IMR-90 (cell line): ENCODE data around the gene ZFAND6. TPM values are rescaled to one million over a fixed set of nuclear protein-coding genes. Genes with fewer than 3 reads are reported as not detected.
"Not testable (repeated sequence)": the region's sequence is repeated elsewhere in the genome, so short reads cannot be mapped to it uniquely, and the experiment has no call there.

Experiments
- ATAC-seq: fragments of 200-7000 bp; cut with Tn5 transposase; 2 replicates; pipeline ENCODE4 v1.9.1; 2020; ENCODE audit warnings: low read depth, mild to moderate bottlenecking, moderate library complexity
- BruUV-seq: library from RNA; stranded (reverse); fragments of 400-500 nt; replicated peaks from 2 replicates; lab custom pipeline; 2021; lab: Mats Ljungman, UMichigan
- CTCF ChIA-PET: fragments of 300-600 bp; formaldehyde crosslinking; extraction: SDS; loops from one replicate; lab custom pipeline; 2021; ENCODE audit warnings: antibody characterized with exemption; lab: Yijun Ruan, JAX
- POLR2A ChIA-PET: fragments of 300-600 bp; sonication (Branson Sonifier 250); formaldehyde crosslinking; loops from one replicate; lab custom pipeline; 2022; ENCODE audit warnings: antibody characterized with exemption; ENCODE audit not compliant: unreplicated experiment; lab: Charles Lee
- DNase-seq: peaks from one replicate; pipeline ENCODE4 v3.0.0; 2013
- H2AFZ ChIP-seq: replicated peaks from 2 replicates; pipeline ENCODE3; 2013; ENCODE audit warnings: low read length, mild to moderate bottlenecking; ENCODE audit not compliant: poor library complexity
- H2AK5ac ChIP-seq: 2 replicates; pipeline ENCODE4 v1.6.1; 2013; ENCODE audit warnings: low read depth, low read length, inconsistent platforms
- H2AK9ac ChIP-seq: replicated peaks from 2 replicates; pipeline ENCODE3; 2013; ENCODE audit warnings: mild to moderate bottlenecking, low read depth, low read length, moderate library complexity; ENCODE audit not compliant: poor library complexity
- H2BK120ac ChIP-seq: 2 replicates; pipeline ENCODE4 v1.6.1; 2013; ENCODE audit warnings: low read depth, low read length, inconsistent platforms
- H2BK15ac ChIP-seq: 3 replicates; pipeline ENCODE4 v1.6.1; 2013; ENCODE audit warnings: low read depth, low read length, inconsistent platforms
- H2BK20ac ChIP-seq: 2 replicates; pipeline ENCODE4 v1.6.1; 2013; ENCODE audit warnings: low read depth, mild to moderate bottlenecking, inconsistent platforms, low read length, moderate library complexity
- H2BK5ac ChIP-seq: 2 replicates; pipeline ENCODE4 v1.6.1; 2013; ENCODE audit warnings: mild to moderate bottlenecking, low read depth, low read length, inconsistent platforms; ENCODE audit not compliant: poor library complexity, severe bottlenecking
- H3K14ac ChIP-seq: replicated peaks from 2 replicates; pipeline ENCODE4 v1.6.1; 2013; ENCODE audit warnings: low read depth, low read length, inconsistent platforms
- H3K18ac ChIP-seq: 2 replicates; pipeline ENCODE4 v1.6.1; 2013; ENCODE audit warnings: low read depth, low read length, control low read depth
- H3K23ac ChIP-seq: 2 replicates; pipeline ENCODE4 v1.6.1; 2013; ENCODE audit warnings: low read depth, low read length, inconsistent platforms
- H3K27ac ChIP-seq: 2 replicates; pipeline ENCODE4 v1.5.1; 2013; ENCODE audit warnings: mild to moderate bottlenecking, control low read depth, low read length; ENCODE audit not compliant: insufficient read depth
- H3K27me3 ChIP-seq: 2 replicates; pipeline ENCODE4 v1.6.1; 2013; ENCODE audit warnings: low read length; ENCODE audit not compliant: control insufficient read depth, insufficient read depth
- H3K36me3 ChIP-seq: 2 replicates; pipeline ENCODE4 v1.6.1; 2013; ENCODE audit warnings: low read length, mixed read lengths; ENCODE audit not compliant: control insufficient read depth, insufficient read depth
- H3K4ac ChIP-seq: 2 replicates; pipeline ENCODE4 v1.6.1; 2013; ENCODE audit warnings: low read depth, low read length, inconsistent platforms
- H3K4me1 ChIP-seq: 2 replicates; pipeline ENCODE4 v1.6.1; 2013; ENCODE audit warnings: low read length, mixed read lengths; ENCODE audit not compliant: control insufficient read depth, insufficient read depth
- H3K4me2 ChIP-seq: 2 replicates; pipeline ENCODE4 v1.6.1; 2013; ENCODE audit warnings: low read depth, mild to moderate bottlenecking, control low read depth, low read length, moderate library complexity
- H3K4me3 ChIP-seq: 2 replicates; pipeline ENCODE4 v1.5.1; 2013; ENCODE audit warnings: low read depth, mild to moderate bottlenecking, control low read depth, low read length, moderate library complexity; ENCODE audit not compliant: insufficient read depth
- H3K56ac ChIP-seq: 2 replicates; pipeline ENCODE4 v1.6.1; 2013; ENCODE audit warnings: low read length, inconsistent platforms; ENCODE audit not compliant: insufficient read depth; ENCODE audit errors: extremely low read depth
- H3K79me1 ChIP-seq, 2 experiments: 2 replicates each; pipeline ENCODE4 v1.6.1; 2013; ENCODE audit warnings: low read length in 2 of 2, inconsistent platforms in 1 of 2, low read depth in 1 of 2
- H3K9ac ChIP-seq: 2 replicates; pipeline ENCODE4 v1.6.1; 2013; ENCODE audit warnings: low read depth, low read length, control low read depth
- H3K9me1 ChIP-seq: 2 replicates; pipeline ENCODE4 v1.6.1; 2013; ENCODE audit warnings: low read length, inconsistent platforms; ENCODE audit not compliant: insufficient read depth
- H3K9me3 ChIP-seq: 2 replicates; pipeline ENCODE4 v1.6.1; 2013; ENCODE audit warnings: low read length; ENCODE audit not compliant: control insufficient read depth, insufficient read depth
- H4K20me1 ChIP-seq: 2 replicates; pipeline ENCODE4 v1.6.1; 2013; ENCODE audit warnings: low read length, inconsistent platforms; ENCODE audit not compliant: insufficient read depth
- H4K5ac ChIP-seq: 2 replicates; pipeline ENCODE4 v1.6.1; 2013; ENCODE audit warnings: mild to moderate bottlenecking, low read depth, low read length, control low read depth
- H4K8ac ChIP-seq, 2 experiments: 2 replicates each; pipeline ENCODE4 v1.6.1; 2013; ENCODE audit warnings: low read depth in 2 of 2, low read length in 2 of 2, control low read depth in 1 of 2, inconsistent platforms in 1 of 2
- H4K91ac ChIP-seq: 2 replicates; pipeline ENCODE4 v1.6.1; 2013; ENCODE audit warnings: low read depth, low read length, inconsistent platforms; ENCODE audit not compliant: insufficient read depth
- CTCF ChIP-seq: conservative IDR thresholded peaks from 2 replicates; pipeline ENCODE4 v1.5.1; 2012; ENCODE audit warnings: mild to moderate bottlenecking, low read depth, low read length, improper control_type of control experiment
- RAD21 ChIP-seq: IDR thresholded peaks from 2 replicates; pipeline ENCODE4 v1.6.1; 2012; ENCODE audit warnings: low read length, improper control_type of control experiment
- RCOR1 ChIP-seq: IDR thresholded peaks from 2 replicates; pipeline ENCODE4 v1.6.1; 2012; ENCODE audit warnings: mild to moderate bottlenecking, low read length, improper control_type of control experiment; ENCODE audit not compliant: insufficient replicate concordance
- SMC3 ChIP-seq: fragments of 150-350 bp; IDR thresholded peaks from 2 replicates; pipeline ENCODE4 v1.6.1; 2016; ENCODE audit warnings: low read depth, mild to moderate bottlenecking, antibody characterized with exemption, low read length, moderate library complexity
- whole genome bisulfite sequencing, 2 experiments: methylation state at CpG; one replicate each; pipeline versions ENCODE4 v1.1.5 to v1.1.7; 2013; ENCODE audit warnings: missing lambda C conversion rate in 2 of 2; ENCODE audit not compliant: insufficient read length in 1 of 2; ENCODE audit errors: extremely low coverage in 2 of 2; 5-methylcytosine and 5-hydroxymethylcytosine counted together
- dilution Hi-C: fragments of 300-500 bp; cut with HindIII; formaldehyde crosslinking; loops from one replicate; pipeline ENCODE4 v1.14.3; 2018; ENCODE audit warnings: low sequenced_read_pairs; ENCODE audit not compliant: unreplicated experiment
- in situ Hi-C: fragments of 300-500 bp; cut with MboI; formaldehyde crosslinking; loops from 3 replicates; pipeline ENCODE4 v1.14.3; 2019; ENCODE audit warnings: low sequenced_read_pairs, inconsistent platforms, mixed read lengths
- intact Hi-C: fragments of 100-400 bp; cut with micrococcal nuclease; formaldehyde crosslinking; loops from 2 replicates; pipeline ENCODE4 v1.10.0; 2022
- polyA plus RNA-seq, 3 experiments: library from polyadenylated mRNA; depleted of rRNA; stranded (reverse); fragments of >200 nt; gene quantifications; 2 replicates each; pipeline ENCODE4 v1.2.3, GENCODE V29; 2012; ENCODE audit warnings: low replicate concordance in 1 of 3
- total RNA-seq: library from RNA; depleted of rRNA; stranded (reverse); fragments of >200 nt; gene quantifications from 2 replicates; pipeline ENCODE4 v1.2.3, GENCODE V29; 2012

Gene ZFAND6
- total and polyA plus RNA-seq, 2 of the 4 experiments (the other 2 are of a cell fraction), result 77.5 to 96.4 TPM

GRCh38 chr15:80123034-80123433 is 63.6 kb downstream of the ZFAND6 start:
- TF ChIP-seq RAD21 (no peak), CTCF (no peak), RCOR1 (no peak), SMC3 (no peak)
- Histone ChIP-seq H3K36me3 (peaks cover 9% of the 10 kb centered on the region), H2BK5ac (no peak overlapping the region), H3K56ac (peak overlapping the region; percentile 30; the same call in 1 of the 2 replicates), H3K9me1 (peaks cover 2% of the 10 kb centered on the region; the same call in 1 of the 2 replicates), H3K14ac (no peak overlapping the region), H3K9ac (no peak overlapping the region), H2BK15ac (no peak overlapping the region), H3K9me3 (no peaks in the 10 kb centered on the region), H2AFZ (no peak overlapping the region), H4K20me1 (peaks cover 3% of the 10 kb centered on the region; the same call in 1 of the 2 replicates), H2BK20ac (0 out of 2 replicates have a peak overlapping the region, but pooled peaks have one; percentile 12), H3K4me1 (peaks cover 2% of the 10 kb centered on the region; the same call in 1 of the 2 replicates), H3K79me1 (peaks cover 15 to 29% of the 10 kb centered on the region in 2 experiments), H3K18ac (no peak overlapping the region), H3K4me3 (no peak overlapping the region), H4K5ac (no peak overlapping the region), H3K4me2 (no peak overlapping the region), H4K91ac (no peak overlapping the region), H4K8ac (no peak overlapping the region), H2AK5ac (no peak overlapping the region), H3K27me3 (no peaks in the 10 kb centered on the region), H2AK9ac (no peak overlapping the region), H3K4ac (no peak overlapping the region), H3K27ac (no peak overlapping the region), H3K23ac (no peak overlapping the region), H2BK120ac (no peak overlapping the region)
- ChIA-PET POLR2A (no interaction called here), CTCF (no interaction called here)
- dilution Hi-C loops, result no loop called here
- ATAC-seq (no peak), DNase-seq (no peak)
- in situ Hi-C loops, result no loop called here
- intact Hi-C loops, result no loop called here
- BruUV-seq, result no TSS peak
- no CpG with 5 or more reads among the region's 6 CpGs for WGBS, 2 experiments

GRCh38 chr15:80127253-80127652 is 67.8 kb downstream of the ZFAND6 start:
- POLR2A ChIA-PET, result not testable (repeated sequence)

More at GRCh38 chr15:80127253-80127652, 67.8 kb downstream of the ZFAND6 start:
- H3K56ac ChIP-seq, H3K36me3 ChIP-seq, H3K27ac ChIP-seq, H3K9ac ChIP-seq, intact Hi-C loops, H3K27me3 ChIP-seq, H3K4ac ChIP-seq, H2BK15ac ChIP-seq, H2AK5ac ChIP-seq, H2AFZ ChIP-seq, H4K20me1 ChIP-seq, H3K9me3 ChIP-seq, H4K91ac ChIP-seq, H2AK9ac ChIP-seq, H2BK5ac ChIP-seq, DNase-seq, ATAC-seq, in situ Hi-C loops, H3K23ac ChIP-seq, H3K4me2 ChIP-seq, H4K5ac ChIP-seq, BruUV-seq, H2BK120ac ChIP-seq, H3K14ac ChIP-seq, H3K18ac ChIP-seq, dilution Hi-C loops, H3K4me3 ChIP-seq, H3K9me1 ChIP-seq, H2BK20ac ChIP-seq, H3K4me1 ChIP-seq: not testable (repeated sequence)
- CTCF ChIA-PET, result interaction anchor here (0.7 kb wide), 1 partner anchor 13 kb away, joined by 3 read pairs; no protein-coding TSS in a partner anchor
- Histone ChIP-seq H4K8ac (peak overlapping the region in 1 of 2 experiments; percentile 42; a peak in 1 of 4 replicates), H3K79me1 (peaks cover 22 to 23% of the 10 kb centered on the region in 2 experiments; a peak in 3 of 4 replicates)
- WGBS, 2 experiments, result 100% methylated on average over 3 of the region's 6 CpGs; no CpG with 5 or more reads in 1 of the 2 experiments
